B cell (primary cell): ENCODE data around the gene MED15. TPM values are rescaled to one million over a fixed set of nuclear protein-coding genes. Genes with fewer than 3 reads are reported as not detected.

Experiments used
- ATAC-seq: fragments of 200-7000 bp; cut with Tn5 transposase; one replicate; pipeline ENCODE4 v1.10.0; 2021; ENCODE audit warnings: low read depth, mild to moderate bottlenecking, moderate number of reproducible peaks, moderate library complexity
- CTCF ChIA-PET: fragments of 350-600 bp; sonication (Branson Sonifier 250); formaldehyde crosslinking; loops from one replicate; lab custom pipeline; 2021; ENCODE audit warnings: antibody characterized with exemption, inconsistent platforms; lab: Charles Lee
- POLR2A ChIA-PET: fragments of 350-600 bp; sonication (Branson Sonifier 250); formaldehyde crosslinking; loops from one replicate; lab custom pipeline; 2021; ENCODE audit warnings: antibody characterized with exemption; lab: Charles Lee
- DNase-seq: peaks from one replicate; pipeline ENCODE4 v3.0.0; 2013
- H2AFZ ChIP-seq: 2 replicates; pipeline ENCODE4 v1.6.1; 2012; ENCODE audit warnings: mild to moderate bottlenecking, low read depth, low read length; ENCODE audit not compliant: insufficient read depth, poor library complexity, severe bottlenecking
- H3K27ac ChIP-seq, 2 donors: 1 replicate in 1 of 2; 2 replicates in 1 of 2; pipeline ENCODE4 v1.5.1; 2012 to 2013; ENCODE audit warnings: low read length in 2 of 2, mild to moderate bottlenecking in 2 of 2, moderate library complexity in 1 of 2
- H3K27me3 ChIP-seq, 4 experiments: fragments of 200-600 bp in 1 of 4; sonication (generic) in 1 of 4; replicated peaks in 1 of 4; 1 replicate in 2 of 4; 2 replicates in 2 of 4; pipeline versions ENCODE4 v1.6.1 to v1.7.0; 2013 to 2016; ENCODE audit warnings: low read length in 3 of 4, mild to moderate bottlenecking in 2 of 4, mixed read lengths in 1 of 4, moderate library complexity in 1 of 4; ENCODE audit not compliant: insufficient read depth in 4 of 4, control insufficient read depth in 3 of 4; ENCODE audit errors: control extremely low read depth in 1 of 4
- H3K36me3 ChIP-seq, 2 experiments: replicated peaks in 1 of 2; 1 replicate in 1 of 2; 2 replicates in 1 of 2; pipeline versions ENCODE4 v1.6.1 to v1.7.1; 2013; ENCODE audit warnings: low read length in 1 of 2; ENCODE audit not compliant: insufficient read depth in 2 of 2, control insufficient read depth in 1 of 2; ENCODE audit errors: control extremely low read depth in 1 of 2, extremely low read depth in 1 of 2
- H3K4me1 ChIP-seq, 2 donors: fragments of 200-600 bp in 1 of 2; sonication (generic) in 1 of 2; 1 replicate in 1 of 2; 2 replicates in 1 of 2; pipeline versions ENCODE4 v1.5.1 to v1.6.1; 2013 to 2017; ENCODE audit warnings: low read length in 2 of 2; ENCODE audit not compliant: control insufficient read depth in 2 of 2, insufficient read depth in 2 of 2
- H3K4me2 ChIP-seq: replicated peaks from 2 replicates; pipeline ENCODE3; 2012; ENCODE audit warnings: mild to moderate bottlenecking, low read depth, low read length; ENCODE audit not compliant: poor library complexity, severe bottlenecking
- H3K4me3 ChIP-seq, 5 experiments: fragments of 200-600 bp in 1 of 5; sonication (generic) in 1 of 5; 1 replicate in 3 of 5; 2 replicates in 2 of 5; pipeline versions ENCODE4 v1.5.1 to v1.7.0; 2011 to 2016; ENCODE audit warnings: low read length in 4 of 5, mild to moderate bottlenecking in 4 of 5, low read depth in 2 of 5, control low read depth in 1 of 5, moderate library complexity in 1 of 5; ENCODE audit not compliant: insufficient read depth in 1 of 5; ENCODE audit errors: control extremely low read depth in 1 of 5, extremely low read depth in 1 of 5
- H3K79me2 ChIP-seq: fragments of 200-600 bp; sonication (generic); one replicate; pipeline ENCODE4 v1.6.0; 2016; ENCODE audit warnings: low read length; ENCODE audit not compliant: control insufficient read depth, insufficient read depth
- H3K9ac ChIP-seq: fragments of 200-600 bp; sonication (generic); 2 replicates; pipeline ENCODE4 v1.6.1; 2017; ENCODE audit warnings: mild to moderate bottlenecking, low read length, moderate library complexity
- H3K9me3 ChIP-seq, 3 donors: one replicate each; pipeline versions ENCODE4 v1.6.1 to v1.7.1; 2013; ENCODE audit warnings: low read length in 2 of 3; ENCODE audit not compliant: control insufficient read depth in 2 of 3, insufficient read depth in 1 of 3; ENCODE audit errors: control extremely low read depth in 1 of 3
- H4K20me1 ChIP-seq: 2 replicates; pipeline ENCODE4 v1.6.0; 2012; ENCODE audit warnings: mild to moderate bottlenecking, low read length; ENCODE audit not compliant: insufficient read depth, control insufficient read depth, poor library complexity, severe bottlenecking
- H3K27ac Mint-ChIP-seq: one replicate; pipeline ENCODE4 v1.8.0; 2021; ENCODE audit warnings: mixed read lengths
- H3K27me3 Mint-ChIP-seq: one replicate; pipeline ENCODE4 v1.8.0; 2021; ENCODE audit warnings: mixed read lengths
- H3K4me1 Mint-ChIP-seq: one replicate; pipeline ENCODE4 v1.8.0; 2021; ENCODE audit warnings: mixed read lengths
- H3K4me3 Mint-ChIP-seq: one replicate; pipeline ENCODE4 v1.8.0; 2021; ENCODE audit warnings: mixed read lengths
- H3K9me3 Mint-ChIP-seq: one replicate; pipeline ENCODE4 v1.8.0; 2022; ENCODE audit warnings: mixed read lengths; ENCODE audit not compliant: insufficient read depth
- CTCF ChIP-seq: fragments of 200-600 bp; IDR thresholded peaks from one replicate; pipeline ENCODE4 v1.8.0; 2022; ENCODE audit warnings: antibody characterized with exemption, mild to moderate bottlenecking
- EZH2 ChIP-seq: IDR thresholded peaks from 2 replicates; pipeline ENCODE4 v1.6.1; 2012; ENCODE audit warnings: borderline replicate concordance, low read depth, mild to moderate bottlenecking, moderate library complexity, low read length; ENCODE audit not compliant: insufficient read depth, poor library complexity, severe bottlenecking
- WGBS: methylation state at CpG from one replicate; pipeline ENCODE4 v1.1.5; 2013; ENCODE audit warnings: missing lambda C conversion rate; ENCODE audit not compliant: insufficient coverage; 5-methylcytosine and 5-hydroxymethylcytosine counted together
- intact Hi-C: fragments of 100-400 bp; cut with micrococcal nuclease; formaldehyde crosslinking; loops from one replicate; pipeline ENCODE4 v1.10.0; 2022
- polyA plus RNA-seq: library from polyadenylated mRNA; depleted of rRNA; stranded (reverse); fragments of >200 nt; gene quantifications from 2 replicates; pipeline ENCODE4 v1.2.3, GENCODE V29; 2012
- total RNA-seq, 2 donors: library from RNA; stranded (reverse); fragments of 120-200 nt in 1 of 2; gene quantifications; 1 replicate in 1 of 2; 2 replicates in 1 of 2; pipeline versions ENCODE4 v1.2.3 to v1.2.4, GENCODE V29; 2013 to 2022

MED15 gene
- total and polyA plus RNA-seq, 2 donors (not counting 1 experiment from before 2014, with no cell fraction given) = 109 to 134 TPM

- no peaks in the 10 kb centered on the region for H4K20me1 ChIP-seq
- H3K36me3 ChIP-seq = no peaks in the 10 kb centered on the region
- Mint-ChIP-seq H3K27ac (no peak overlapping the region), H3K27me3 (peaks cover 5% of the 10 kb centered on the region), H3K4me3 (no peak overlapping the region), H3K4me1 (peaks cover 2% of the 10 kb centered on the region), H3K9me3 (no peaks in the 10 kb centered on the region)
- H3K9me3 ChIP-seq = no peaks in the 10 kb centered on the region
- no peak for TF ChIP-seq CTCF
- no peak for TF ChIP-seq EZH2
- POLR2A ChIA-PET = no interaction called here
- DNase-seq (no peak), ATAC-seq (no peak)
- no peak overlapping the region for H3K4me3 ChIP-seq
- intact Hi-C loops = no loop called here
- WGBS = 95% methylated on average over 17 of the region's 18 CpGs
- no peak overlapping the region for H3K9ac ChIP-seq
- H3K27ac ChIP-seq = no peak overlapping the region
- H3K4me2 ChIP-seq = no peak overlapping the region
- H3K4me1 ChIP-seq = peaks cover 0 to 4% of the 10 kb centered on the region in 2 donors
- no peaks in the 10 kb centered on the region for H3K27me3 ChIP-seq
- H3K79me2 ChIP-seq = no peaks in the 10 kb centered on the region
- CTCF ChIA-PET = interaction anchor here (1.7 to 3.6 kb wide), 2 partner anchors 12 to 137 kb away, joined by 4 to 20 read pairs; no protein-coding TSS in a partner anchor
- no peak overlapping the region for H2AFZ ChIP-seq
Measured at GRCh38 chr22:20604776-20605221, 97.4 kb downstream of the MED15 start.

- intact Hi-C loops = no loop called here
- Histone ChIP-seq H3K9me3 (no peaks in the 10 kb centered on the region), H3K4me2 (no peak overlapping the region), H3K4me1 (peaks cover 0 to 4% of the 10 kb centered on the region in 2 donors), H3K79me2 (no peaks in the 10 kb centered on the region), H3K9ac (no peak overlapping the region), H3K27me3 (no peaks in the 10 kb centered on the region), H4K20me1 (no peaks in the 10 kb centered on the region), H2AFZ (no peak overlapping the region), H3K27ac (no peak overlapping the region), H3K4me3 (no peak overlapping the region), H3K36me3 (no peaks in the 10 kb centered on the region)
- Mint-ChIP-seq H3K4me3 (no peak overlapping the region), H3K27ac (no peak overlapping the region), H3K27me3 (peaks cover 5% of the 10 kb centered on the region), H3K4me1 (peaks cover 2% of the 10 kb centered on the region), H3K9me3 (no peaks in the 10 kb centered on the region)
- DNase-seq (no peak), ATAC-seq (no peak)
- POLR2A ChIA-PET = no interaction called here
- no peak for TF ChIP-seq EZH2
- no peak for TF ChIP-seq CTCF
- 95% methylated on average over 6 of the region's 6 CpGs for WGBS
- CTCF ChIA-PET = interaction anchor here (1.0 to 3.6 kb wide), 3 partner anchors 12 to 137 kb away, joined by 3 to 20 read pairs (median 4); no protein-coding TSS in a partner anchor
Measured at GRCh38 chr22:20605328-20605727, 97.9 kb downstream of the MED15 start.
